Glutamatergic neuron (in vitro differentiated cells): ENCODE data around the gene TAF3. TPM values are rescaled to one million over a fixed set of nuclear protein-coding genes. Genes with fewer than 3 reads are reported as not detected.

Source experiments
- DNase-seq: peaks from one replicate; pipeline ENCODE4 v3.0.0; 2022
- H3K27ac Mint-ChIP-seq: one replicate; pipeline ENCODE4 v1.8.0; 2020; ENCODE audit warnings: mild to moderate bottlenecking, mixed read lengths, inconsistent platforms; ENCODE audit not compliant: unreplicated experiment
- H3K27me3 Mint-ChIP-seq: one replicate; pipeline ENCODE4 v1.8.0; 2020; ENCODE audit warnings: mild to moderate bottlenecking, moderate library complexity, mixed read lengths, inconsistent platforms; ENCODE audit not compliant: unreplicated experiment
- H3K36me3 Mint-ChIP-seq: one replicate; pipeline ENCODE4 v1.8.0; 2020; ENCODE audit warnings: mild to moderate bottlenecking, mixed read lengths, inconsistent platforms; ENCODE audit not compliant: unreplicated experiment
- H3K4me1 Mint-ChIP-seq: one replicate; pipeline ENCODE4 v1.8.0; 2020; ENCODE audit warnings: mild to moderate bottlenecking, low read depth, mixed read lengths, inconsistent platforms; ENCODE audit not compliant: unreplicated experiment
- H3K4me3 Mint-ChIP-seq: one replicate; pipeline ENCODE4 v1.8.0; 2020; ENCODE audit warnings: mild to moderate bottlenecking, mixed read lengths, inconsistent platforms; ENCODE audit not compliant: unreplicated experiment
- H3K9me3 Mint-ChIP-seq: one replicate; pipeline ENCODE4 v1.8.0; 2020; ENCODE audit warnings: mild to moderate bottlenecking, moderate library complexity, mixed read lengths, inconsistent platforms; ENCODE audit not compliant: unreplicated experiment
- CTCF ChIP-seq: fragments of 200-600 bp; sonication (generic); IDR thresholded peaks from one replicate; pipeline ENCODE4 v1.5.0; 2021; ENCODE audit not compliant: partially characterized antibody, unreplicated experiment
- total RNA-seq: library from RNA; stranded (reverse); fragmentation: NEBNext Ultra II Directional; extraction: Animal tissue kit (Norgen Biotek cat#: 25700); gene quantifications from one replicate; pipeline ENCODE4 v1.2.1, GENCODE V29; 2021; ENCODE audit not compliant: unreplicated experiment

The TAF3 gene
- total RNA-seq, 1 donor from 2014 or later, result 10.2 TPM

- DNase-seq, result no peak
- no peak overlapping the region for H3K4me3 Mint-ChIP-seq
- TF ChIP-seq CTCF, result no peak
- no peak overlapping the region for H3K27ac Mint-ChIP-seq
- no peaks in the 10 kb centered on the region for H3K27me3 Mint-ChIP-seq
- no peaks in the 10 kb centered on the region for H3K36me3 Mint-ChIP-seq
- no peaks in the 10 kb centered on the region for H3K9me3 Mint-ChIP-seq
- no peaks in the 10 kb centered on the region for H3K4me1 Mint-ChIP-seq
Observed at GRCh38 chr10:7957591-7957990, 139.3 kb downstream of the TAF3 start.

- H3K4me1 Mint-ChIP-seq, result no peaks in the 10 kb centered on the region
- TF ChIP-seq CTCF, result no peak
- DNase-seq, result no peak
- H3K36me3 Mint-ChIP-seq, result no peaks in the 10 kb centered on the region
- no peak overlapping the region for H3K27ac Mint-ChIP-seq
- H3K27me3 Mint-ChIP-seq, result no peaks in the 10 kb centered on the region
- no peaks in the 10 kb centered on the region for H3K9me3 Mint-ChIP-seq
- no peak overlapping the region for H3K4me3 Mint-ChIP-seq
Observed at GRCh38 chr10:7958442-7958841, 140.1 kb downstream of the TAF3 start.

- H3K36me3 Mint-ChIP-seq, result peaks cover 6% of the 10 kb centered on the region
- no peak overlapping the region for H3K4me3 Mint-ChIP-seq
- no peaks in the 10 kb centered on the region for H3K9me3 Mint-ChIP-seq
- TF ChIP-seq CTCF, result no peak
- H3K4me1 Mint-ChIP-seq, result no peaks in the 10 kb centered on the region
- no peaks in the 10 kb centered on the region for H3K27me3 Mint-ChIP-seq
- no peak overlapping the region for H3K27ac Mint-ChIP-seq
- no peak for DNase-seq
Observed at GRCh38 chr10:7960108-7960507, 141.8 kb downstream of the TAF3 start.

GRCh38 chr10:7962592-7962991, 144.3 kb downstream of the TAF3 start:
- no peak overlapping the region for H3K27ac Mint-ChIP-seq
- TF ChIP-seq CTCF, result no peak
- no peaks in the 10 kb centered on the region for H3K27me3 Mint-ChIP-seq
- DNase-seq, result no peak
- peaks cover 2% of the 10 kb centered on the region for H3K9me3 Mint-ChIP-seq
- no peak overlapping the region for H3K4me3 Mint-ChIP-seq
- H3K36me3 Mint-ChIP-seq, result peaks cover 6% of the 10 kb centered on the region
- H3K4me1 Mint-ChIP-seq, result no peaks in the 10 kb centered on the region

GRCh38 chr10:7965457-7965856, 147.2 kb downstream of the TAF3 start:
- H3K4me1 Mint-ChIP-seq, result no peaks in the 10 kb centered on the region
- H3K4me3 Mint-ChIP-seq, result no peak overlapping the region
- DNase-seq, result no peak
- peaks cover 6% of the 10 kb centered on the region for H3K36me3 Mint-ChIP-seq
- no peak for TF ChIP-seq CTCF
- H3K9me3 Mint-ChIP-seq, result peaks cover 2% of the 10 kb centered on the region
- H3K27me3 Mint-ChIP-seq, result no peaks in the 10 kb centered on the region
- H3K27ac Mint-ChIP-seq, result no peak overlapping the region
